SH-SY5Y (cell line): ENCODE measurements around the gene SPINK8.

Experiments used
- GATA2 ChIP-seq: IDR thresholded peaks from 2 replicates; pipeline ENCODE4 v1.6.1; 2011; ENCODE audit warnings: mild to moderate bottlenecking, low read depth, low read length
- GATA3 ChIP-seq: IDR thresholded peaks from 2 replicates; pipeline ENCODE4 v1.6.1; 2011; ENCODE audit warnings: low read depth, mild to moderate bottlenecking, low read length, moderate library complexity

DNA sequence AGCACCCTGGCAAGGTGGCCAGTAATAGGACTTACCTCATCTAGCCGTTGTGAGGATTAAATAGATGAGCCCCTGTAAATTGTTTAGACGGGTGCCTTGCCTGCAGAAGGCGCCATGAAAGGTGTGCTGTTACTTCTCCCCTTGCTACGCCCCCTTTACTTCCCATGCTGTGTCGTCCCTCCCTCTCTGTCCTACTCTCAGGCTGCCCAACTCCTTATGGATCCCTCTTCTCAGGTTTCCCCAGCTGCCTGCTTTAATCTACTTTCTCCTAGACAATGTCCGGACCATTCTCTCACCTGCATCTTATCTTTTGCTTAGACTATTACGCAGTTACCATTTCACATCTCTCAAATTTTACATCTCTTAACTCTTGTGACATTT lies 36.9 kb upstream of the SPINK8 start:
- TF ChIP-seq GATA2 (no peak), GATA3 (no peak)
